ENCODE measurements around the gene DOK3. TPM values are rescaled to one million over a fixed set of nuclear protein-coding genes. Genes with fewer than 3 reads are reported as not detected.

The DOK3 gene
- total and polyA plus RNA-seq, 10 of the 15 experiments (the other 5 are each of a cell fraction or from before 2014, with no cell fraction given): 6.6 to 107 (median 52.1) TPM

GRCh38 chr5:177508837-177509236 is 789 bp downstream of the DOK3 start:
- in situ Hi-C loops (cut with MboI): no loop called here
- Histone ChIP-seq H4K20me1 (ENCODE audit: control insufficient read depth, insufficient read depth) (no peaks in the 10 kb centered on the region), H2AFZ (ENCODE audit: control insufficient read depth, low read depth, low read length) (no peak overlapping the region; the same call in 1 of the 2 replicates), H3K4me3 (peak overlapping the region; percentile 87), H3K79me2 (ENCODE audit: control insufficient read depth, insufficient read depth, low read length) (peaks cover 35% of the 10 kb centered on the region), H3K36me3 (ENCODE audit: control insufficient read depth in 2 of 2, insufficient read depth in 2 of 2, low read length in 1 of 2) (peaks cover 10 to 38% of the 10 kb centered on the region in 2 experiments; a peak in 3 of 4 replicates), H3K27ac (ENCODE audit: control insufficient read depth, insufficient read depth) (peak overlapping the region; percentile 87), H3K9me3 (replicated peaks; ENCODE audit: control insufficient read depth, insufficient read depth, low read length) (no peaks in the 10 kb centered on the region), H3K4me2 (ENCODE audit: control insufficient read depth, insufficient read depth) (peak overlapping the region; percentile 97), H3K27me3 (replicated peaks in 1 of 2; ENCODE audit: control insufficient read depth in 2 of 2, insufficient read depth in 2 of 2, low read length in 1 of 2) (no peaks in the 10 kb centered on the region), H3K9ac (ENCODE audit: control insufficient read depth, insufficient read depth, low read length) (peak overlapping the region; percentile 90), H3K4me1 (ENCODE audit: control insufficient read depth, insufficient read depth, low read length) (peaks cover 38% of the 10 kb centered on the region)
- CTCF ChIA-PET: interaction anchor here (0.6 to 6.2 kb wide), 11 partner anchors 8 to 395 kb away, joined by 3 to 38 read pairs (median 17); partner anchors contain the start of genes PDLIM7 and RGS14
- RAD21 ChIA-PET (ENCODE audit: unreplicated experiment): interaction anchor here (0.8 to 3.4 kb wide), 14 partner anchors 8 to 119 kb away, joined by 3 to 17 read pairs (median 4); partner anchors contain the start of genes GRK6, PDLIM7 and TMED9
- SMC1A ChIA-PET (ENCODE audit: uncharacterized antibody, unreplicated experiment): interaction anchor here (0.6 to 2.4 kb wide), 8 partner anchors 10 to 199 kb away, joined by 3 to 10 read pairs (median 5); partner anchors contain the start of gene PDLIM7
- POLR2A ChIA-PET: interaction anchor here (0.6 to 3.5 kb wide), 18 partner anchors 8 to 791 kb away, joined by 3 to 19 read pairs (median 4); partner anchors contain the start of genes DDX41, LMAN2, PDLIM7 and TMED9
- BruUV-seq (replicated peaks): no TSS peak
- no peak for DNase-seq (ENCODE audit: low read depth, low spot score)
- FAIRE-seq: peak; percentile 96
- 0% methylated on average over 8 of the region's 8 CpGs for WGBS (ENCODE audit: insufficient coverage, insufficient replicate concordance, low lambda C conversion rate, missing lambda C conversion rate)
- ATAC-seq: peak; percentile 32
- intact Hi-C loops (cut with micrococcal nuclease; ENCODE audit: unreplicated experiment): loop anchor here (5.0 to 10.0 kb wide), 2 partner anchors 93 to 394 kb away; partner anchors contain the start of gene B4GALT7
- peak; percentile 91; the same call in 1 of the 2 replicates for TF ChIP-seq TCF3 (IDR thresholded peaks at IDR 0.05; ENCODE audit: borderline replicate concordance, insufficient read depth, low read depth, low read length)
- TF ChIP-seq POLR2A (IDR thresholded peaks at IDR 0.05; ENCODE audit: low read depth, low read length): no peak
- no peak for TF ChIP-seq NR2F1 (conservative IDR thresholded peaks at IDR 0.05)
- no peak for TF ChIP-seq MTA3 (IDR thresholded peaks at IDR 0.05; ENCODE audit: borderline replicate concordance, low read length)
- no peak for TF ChIP-seq RCOR1 (conservative IDR thresholded peaks at IDR 0.05; ENCODE audit: low read depth, low read length)
- TF ChIP-seq SMC3 (IDR thresholded peaks at IDR 0.05; ENCODE audit: borderline replicate concordance, low read length): no peak
- no peak for TF ChIP-seq NR2C1 (IDR thresholded peaks at IDR 0.05)
- TF ChIP-seq NFXL1 (IDR thresholded peaks at IDR 0.05; ENCODE audit: borderline replicate concordance): no peak
- TF ChIP-seq ETV6 (conservative IDR thresholded peaks at IDR 0.05 in 1 of 2, IDR thresholded peaks at IDR 0.05 in 1 of 2; ENCODE audit: borderline replicate concordance in 1 of 2, low read depth in 1 of 2): no peak; a peak in 1 of 4 replicates
- no peak for TF ChIP-seq SIX5 (IDR thresholded peaks at IDR 0.05; ENCODE audit: low read depth, low read length, severe bottlenecking)
- TF ChIP-seq MYB (IDR thresholded peaks at IDR 0.05; ENCODE audit: borderline replicate concordance, low read depth, low read length): peak; percentile 73; the same call in 1 of the 2 replicates
- no peak for TF ChIP-seq RAD21 (IDR thresholded peaks at IDR 0.05; ENCODE audit: insufficient read depth, low read depth, low read length)
- TF ChIP-seq KDM1A (IDR thresholded peaks at IDR 0.05; ENCODE audit: borderline replicate concordance): no peak
- no peak for TF ChIP-seq IRF4 (IDR thresholded peaks at IDR 0.05; ENCODE audit: low read depth, low read length)
- TF ChIP-seq BCL11A (IDR thresholded peaks at IDR 0.05; ENCODE audit: low read depth, low read length): peak; percentile 37; the same call in 1 of the 2 replicates
- TF ChIP-seq POU2F2 (IDR thresholded peaks at IDR 0.05; ENCODE audit: borderline replicate concordance, low read depth, low read length): peak; percentile 91; the same call in 2 of the 3 replicates
- peak; percentile 52; the same call in 1 of the 2 replicates for TF ChIP-seq CBFB (IDR thresholded peaks at IDR 0.05; ENCODE audit: low read depth)
- TF ChIP-seq ZNF207 (IDR thresholded peaks at IDR 0.05; ENCODE audit: borderline replicate concordance): no peak
- no peak for TF ChIP-seq ZBED1 (IDR thresholded peaks at IDR 0.05; ENCODE audit: borderline replicate concordance)
- 0 out of 2 replicates have a peak, but pooled peaks have one; percentile 7 for TF ChIP-seq NBN (IDR thresholded peaks at IDR 0.05)
- no peak for TF ChIP-seq SRF (IDR thresholded peaks at IDR 0.05; ENCODE audit: low read depth in 2 of 2, low read length in 2 of 2)
- TF ChIP-seq, protein P1, sequence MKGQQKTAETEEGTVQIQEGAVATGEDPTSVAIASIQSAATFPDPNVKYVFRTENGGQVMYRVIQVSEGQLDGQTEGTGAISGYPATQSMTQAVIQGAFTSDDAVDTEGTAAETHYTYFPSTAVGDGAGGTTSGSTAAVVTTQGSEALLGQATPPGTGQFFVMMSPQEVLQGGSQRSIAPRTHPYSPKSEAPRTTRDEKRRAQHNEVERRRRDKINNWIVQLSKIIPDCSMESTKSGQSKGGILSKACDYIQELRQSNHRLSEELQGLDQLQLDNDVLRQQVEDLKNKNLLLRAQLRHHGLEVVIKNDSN (IDR thresholded peaks at IDR 0.05; ENCODE audit: borderline replicate concordance, extremely low read length, insufficient read depth, low read depth, low read length): no peak
- no peak for TF ChIP-seq FOS (IDR thresholded peaks at IDR 0.05; ENCODE audit: borderline replicate concordance, extremely low read depth, insufficient read length)
- TF ChIP-seq YY1 (IDR thresholded peaks at IDR 0.05; ENCODE audit: low read depth, low read length): 0 out of 2 replicates have a peak, but pooled peaks have one; percentile 28
- TF ChIP-seq ZNF384 (IDR thresholded peaks at IDR 0.05; ENCODE audit: borderline replicate concordance, low read depth, low read length): no peak

Measured in GM12878 (cell line).